ENCODE results near the gene MAP3K10. TPM values are rescaled to one million over a fixed set of nuclear protein-coding genes. Genes with fewer than 3 reads are reported as not detected.

MAP3K10 gene
- total RNA-seq, 1 experiment from 2014 or later = 11.8 TPM

GRCh38 chr19:40150170-40150569 is 41.1 kb upstream of the MAP3K10 start:
- CTCF ChIA-PET = no interaction called here
- Histone ChIP-seq H3K36me3 (ENCODE audit: control insufficient read depth, insufficient read depth, low read length) (no peaks in the 10 kb centered on the region), H3K27me3 (replicated peaks; ENCODE audit: control insufficient read depth, insufficient read depth, low read length) (no peaks in the 10 kb centered on the region), H3K4me3 (ENCODE audit: low read depth, low read length) (no peak overlapping the region), H3K9me3 (peaks cover under 1% of the 10 kb centered on the region; the same call in 1 of the 2 replicates), H3K4me1 (no peaks in the 10 kb centered on the region)
- BruUV-seq (replicated peaks) = no TSS peak
- no peaks in the 10 kb centered on the region for H3K4me1 Mint-ChIP-seq (ENCODE audit: low read depth, unreplicated experiment)
- H3K4me3 Mint-ChIP-seq (ENCODE audit: unreplicated experiment) = no peak overlapping the region
- H3K27ac Mint-ChIP-seq (ENCODE audit: unreplicated experiment) = no peak overlapping the region
- H3K9me3 Mint-ChIP-seq (ENCODE audit: unreplicated experiment) = no peaks in the 10 kb centered on the region
- no peak for DNase-seq
- TF ChIP-seq CTCF (IDR thresholded peaks at IDR 0.05; ENCODE audit: insufficient read depth in 1 of 2, low read depth in 1 of 2, low read length in 1 of 2, severe bottlenecking in 1 of 2, unreplicated experiment in 1 of 2) = no peak
- H3K27me3 Mint-ChIP-seq (ENCODE audit: insufficient read depth, unreplicated experiment) = no peaks in the 10 kb centered on the region
- H3K36me3 Mint-ChIP-seq (ENCODE audit: insufficient read depth, unreplicated experiment) = no peaks in the 10 kb centered on the region
- POLR2A ChIA-PET = no interaction called here
- intact Hi-C loops (cut with micrococcal nuclease; ENCODE audit: unreplicated experiment) = no loop called here

- no peak overlapping the region for H3K4me3 ChIP-seq (ENCODE audit: low read depth, low read length)
- ChIA-PET CTCF (interaction anchor here (0.7 kb wide), 1 partner anchor 11 kb away, joined by 3 read pairs; no protein-coding TSS in a partner anchor), POLR2A (no interaction called here)
- no peaks in the 10 kb centered on the region for H3K27me3 Mint-ChIP-seq (ENCODE audit: insufficient read depth, unreplicated experiment)
- peaks cover 3% of the 10 kb centered on the region; the same call in 1 of the 2 replicates for H3K9me3 ChIP-seq
- H3K4me1 Mint-ChIP-seq (ENCODE audit: low read depth, unreplicated experiment) = no peaks in the 10 kb centered on the region
- no peak for TF ChIP-seq CTCF (IDR thresholded peaks at IDR 0.05; ENCODE audit: insufficient read depth in 1 of 2, low read depth in 1 of 2, low read length in 1 of 2, severe bottlenecking in 1 of 2, unreplicated experiment in 1 of 2)
- H3K27me3 ChIP-seq (replicated peaks; ENCODE audit: control insufficient read depth, insufficient read depth, low read length) = no peaks in the 10 kb centered on the region
- H3K9me3 Mint-ChIP-seq (ENCODE audit: unreplicated experiment) = no peaks in the 10 kb centered on the region
- intact Hi-C loops (cut with micrococcal nuclease; ENCODE audit: unreplicated experiment) = no loop called here
- no peaks in the 10 kb centered on the region for H3K4me1 ChIP-seq
- no peaks in the 10 kb centered on the region for H3K36me3 ChIP-seq (ENCODE audit: control insufficient read depth, insufficient read depth, low read length)
- no peak for DNase-seq
- no TSS peak for BruUV-seq (replicated peaks)
- no peak overlapping the region for H3K27ac Mint-ChIP-seq (ENCODE audit: unreplicated experiment)
- H3K36me3 Mint-ChIP-seq (ENCODE audit: insufficient read depth, unreplicated experiment) = no peaks in the 10 kb centered on the region
- H3K4me3 Mint-ChIP-seq (ENCODE audit: unreplicated experiment) = no peak overlapping the region
Measured at GRCh38 chr19:40154121-40154680, 37.0 kb upstream of the MAP3K10 start.

GRCh38 chr19:40155749-40156265 is 35.4 kb upstream of the MAP3K10 start:
- Mint-ChIP-seq H3K4me1 (ENCODE audit: low read depth, unreplicated experiment) (no peaks in the 10 kb centered on the region), H3K36me3 (ENCODE audit: insufficient read depth, unreplicated experiment) (no peaks in the 10 kb centered on the region), H3K4me3 (ENCODE audit: unreplicated experiment) (no peak overlapping the region), H3K27me3 (ENCODE audit: insufficient read depth, unreplicated experiment) (no peaks in the 10 kb centered on the region), H3K9me3 (ENCODE audit: unreplicated experiment) (no peaks in the 10 kb centered on the region), H3K27ac (ENCODE audit: unreplicated experiment) (no peak overlapping the region)
- Histone ChIP-seq H3K4me3 (ENCODE audit: low read depth, low read length) (no peak overlapping the region), H3K9me3 (peaks cover 3% of the 10 kb centered on the region; the same call in 1 of the 2 replicates), H3K4me1 (no peaks in the 10 kb centered on the region), H3K36me3 (ENCODE audit: control insufficient read depth, insufficient read depth, low read length) (no peaks in the 10 kb centered on the region), H3K27me3 (replicated peaks; ENCODE audit: control insufficient read depth, insufficient read depth, low read length) (no peaks in the 10 kb centered on the region)
- intact Hi-C loops (cut with micrococcal nuclease; ENCODE audit: unreplicated experiment) = loop anchor here (5.0 kb wide), 1 partner anchor 66 kb away; no protein-coding TSS in a partner anchor
- ChIA-PET POLR2A (no interaction called here), CTCF (interaction anchor here (0.8 kb wide), 1 partner anchor 368 kb away, joined by 3 read pairs; no protein-coding TSS in a partner anchor)
- peak in 1 of 2 experiments; percentile 42 for DNase-seq
- TF ChIP-seq CTCF (IDR thresholded peaks at IDR 0.05; ENCODE audit: insufficient read depth in 1 of 2, low read depth in 1 of 2, low read length in 1 of 2, severe bottlenecking in 1 of 2, unreplicated experiment in 1 of 2) = peak; percentile 32 to 38
- BruUV-seq (replicated peaks) = no TSS peak

All from Caco-2 (cell line).